Mesodermal cell (in vitro differentiated cells): ENCODE results near the gene NAP1L4.

Experiments
- H3K27ac ChIP-seq: 2 replicates; pipeline ENCODE4 v1.7.0; 2013; ENCODE audit warnings: mild to moderate bottlenecking, low read depth, low read length, moderate library complexity; ENCODE audit not compliant: severe bottlenecking
- H3K36me3 ChIP-seq: 2 replicates; pipeline ENCODE4 v1.7.1; 2013; ENCODE audit warnings: mild to moderate bottlenecking, low read length, moderate library complexity; ENCODE audit not compliant: control insufficient read depth, insufficient read depth
- H3K4me1 ChIP-seq: one replicate; pipeline ENCODE4 v1.7.1; 2013; ENCODE audit warnings: mild to moderate bottlenecking, low read length; ENCODE audit not compliant: insufficient read depth, control insufficient read depth, poor library complexity, severe bottlenecking
- H3K4me3 ChIP-seq: 2 replicates; pipeline ENCODE4 v1.7.0; 2013; ENCODE audit warnings: low read length, control low read depth, mild to moderate bottlenecking; ENCODE audit not compliant: insufficient read depth, poor library complexity, severe bottlenecking; ENCODE audit errors: extremely low read depth
- H3K9me3 ChIP-seq: 2 replicates; pipeline ENCODE4 v1.7.1; 2013; ENCODE audit warnings: mild to moderate bottlenecking, low read length, moderate library complexity; ENCODE audit not compliant: control insufficient read depth
- WGBS, 2 experiments: methylation state at CpG; one replicate each; pipeline ENCODE4 v1.1.5; 2013; ENCODE audit warnings: missing lambda C conversion rate in 2 of 2; ENCODE audit not compliant: insufficient coverage in 2 of 2; 5-methylcytosine and 5-hydroxymethylcytosine counted together

The NAP1L4 gene

DNA sequence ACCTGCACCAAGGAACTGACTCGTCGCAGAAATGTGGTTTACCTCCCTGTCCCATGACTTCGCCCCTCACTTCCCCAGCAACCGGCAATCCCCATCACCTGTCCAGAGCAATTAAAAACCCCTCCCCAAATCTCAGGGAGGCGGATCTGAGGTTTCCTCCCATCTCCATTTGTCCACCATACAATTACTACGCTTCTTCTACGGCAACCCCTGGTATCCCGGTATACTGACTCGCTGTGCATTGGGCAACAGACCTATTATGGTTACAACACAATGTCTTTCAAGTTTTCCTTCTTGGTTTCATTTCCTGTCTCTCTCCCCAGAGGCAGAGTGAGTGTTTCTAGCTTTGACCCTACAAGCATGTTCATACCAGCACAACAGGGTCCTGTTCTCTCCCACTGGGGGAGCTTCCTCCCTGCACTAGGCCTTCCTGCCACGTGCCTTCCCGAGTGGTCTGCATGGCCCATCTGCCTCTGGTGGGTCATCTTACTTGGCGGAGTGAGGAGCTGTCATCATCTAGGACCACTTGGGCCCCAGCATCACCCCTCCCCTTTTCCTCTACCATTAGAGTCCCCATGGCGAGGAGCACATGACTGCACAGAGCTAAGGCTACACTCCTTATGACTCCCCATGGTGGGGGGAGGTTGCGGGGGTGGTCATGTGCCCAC is 30.3 kb upstream of the NAP1L4 start:
- Histone ChIP-seq H3K4me1 (peaks cover 6% of the 10 kb centered on the region), H3K36me3 (peaks cover 74% of the 10 kb centered on the region), H3K27ac (no peak overlapping the region), H3K4me3 (no peak overlapping the region), H3K9me3 (no peaks in the 10 kb centered on the region)
- whole genome bisulfite sequencing, 2 experiments = 95 to 97% methylated on average over 10 to 11 of the region's 14 CpGs

DNA sequence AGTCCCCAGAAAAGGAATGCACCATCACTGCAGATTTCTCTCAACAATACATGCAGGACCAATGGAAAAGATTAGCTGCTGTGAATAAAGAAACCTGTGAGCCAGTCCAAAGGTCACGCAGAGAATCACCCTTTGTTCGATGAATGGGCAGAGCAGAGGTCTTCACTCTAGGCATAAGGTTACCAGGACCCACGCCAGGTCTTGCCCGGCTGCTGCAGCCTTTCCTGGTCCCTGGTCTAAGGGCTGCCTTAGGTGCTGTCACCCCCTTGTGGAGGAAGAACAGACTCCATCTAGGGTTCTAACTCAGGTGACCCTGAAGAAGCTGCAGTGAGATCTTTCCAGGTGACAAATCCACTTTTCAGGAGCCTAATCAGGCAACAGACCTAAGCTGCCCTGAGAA is 29.0 kb upstream of the NAP1L4 start:
- 80 to 82% methylated on average over 4 of the region's 4 CpGs for WGBS, 2 experiments
- Histone ChIP-seq H3K4me3 (no peak overlapping the region), H3K27ac (no peak overlapping the region), H3K4me1 (peaks cover 6% of the 10 kb centered on the region), H3K9me3 (no peaks in the 10 kb centered on the region), H3K36me3 (peaks cover 75% of the 10 kb centered on the region)

DNA sequence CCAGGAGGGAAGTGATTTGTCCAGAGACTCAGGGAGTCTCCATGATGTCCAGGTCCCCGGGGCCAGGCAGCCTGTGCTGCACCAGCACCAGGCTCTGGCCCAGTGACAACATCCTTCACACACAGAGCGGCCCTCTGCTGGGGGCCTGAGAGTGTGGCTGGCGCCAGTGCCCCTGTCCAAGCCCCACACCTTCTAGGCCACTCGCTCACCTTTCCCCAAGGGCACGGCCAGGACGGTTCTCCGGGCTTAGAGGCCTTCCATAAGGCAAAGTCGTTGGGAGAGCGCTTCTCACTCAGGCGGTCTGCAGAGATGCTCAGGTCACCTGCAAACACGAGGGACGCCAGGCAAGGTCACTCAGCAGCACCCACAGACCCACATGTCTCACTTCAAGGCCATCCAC is 27.9 kb upstream of the NAP1L4 start:
- Histone ChIP-seq H3K4me3 (no peak overlapping the region), H3K9me3 (no peaks in the 10 kb centered on the region), H3K27ac (no peak overlapping the region), H3K4me1 (peaks cover 6% of the 10 kb centered on the region), H3K36me3 (peaks cover 76% of the 10 kb centered on the region)
- WGBS, 2 experiments = 96 to 100% methylated on average over 4 to 11 of the region's 12 CpGs

DNA sequence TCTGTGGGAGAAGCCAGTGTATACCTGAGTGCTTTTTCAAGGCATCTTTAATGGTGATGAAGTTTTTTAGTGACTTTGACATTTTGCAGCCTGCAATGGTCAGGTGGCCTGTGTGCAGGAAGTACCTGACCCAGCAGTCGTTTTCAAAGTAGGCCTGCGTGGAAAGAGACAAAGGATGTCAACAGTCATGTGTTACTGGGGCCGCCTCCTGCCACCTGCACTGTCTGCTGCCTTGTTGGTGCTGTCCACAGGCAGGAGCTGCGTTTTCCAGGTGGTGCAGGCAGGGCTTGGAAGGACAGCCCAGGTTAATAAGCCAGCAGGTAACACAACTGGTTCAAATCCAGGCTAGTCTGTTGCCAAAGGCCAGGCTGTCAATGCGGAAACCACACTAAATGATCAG is 26.5 kb upstream of the NAP1L4 start:
- no peaks in the 10 kb centered on the region for H3K9me3 ChIP-seq
- 97 to 98% methylated on average over 5 of the region's 5 CpGs for WGBS, 2 experiments
- H3K4me3 ChIP-seq = no peak overlapping the region
- peaks cover 79% of the 10 kb centered on the region for H3K36me3 ChIP-seq
- H3K4me1 ChIP-seq = peaks cover 6% of the 10 kb centered on the region
- no peak overlapping the region for H3K27ac ChIP-seq

GRCh38 chr11:3016861-3017260 is 24.7 kb upstream of the NAP1L4 start:
- 97 to 98% methylated on average over 10 to 11 of the region's 11 CpGs for WGBS, 2 experiments
- H3K36me3 ChIP-seq = peaks cover 90% of the 10 kb centered on the region
- no peaks in the 10 kb centered on the region for H3K4me1 ChIP-seq
- no peak overlapping the region for H3K27ac ChIP-seq
- H3K4me3 ChIP-seq = no peak overlapping the region
- no peaks in the 10 kb centered on the region for H3K9me3 ChIP-seq

GRCh38 chr11:3015796-3016195 is 23.7 kb upstream of the NAP1L4 start:
- Histone ChIP-seq H3K4me1 (no peaks in the 10 kb centered on the region), H3K4me3 (no peak overlapping the region), H3K36me3 (peaks cover 91% of the 10 kb centered on the region), H3K9me3 (no peaks in the 10 kb centered on the region), H3K27ac (no peak overlapping the region)
- WGBS, 2 experiments = 93 to 95% methylated on average over 8 to 10 of the region's 10 CpGs

GRCh38 chr11:3014943-3015342 is 22.8 kb upstream of the NAP1L4 start:
- H3K9me3 ChIP-seq = no peaks in the 10 kb centered on the region
- H3K4me3 ChIP-seq = no peak overlapping the region
- no peaks in the 10 kb centered on the region for H3K4me1 ChIP-seq
- WGBS, 2 experiments = 89 to 98% methylated on average over 2 to 4 of the region's 4 CpGs
- H3K36me3 ChIP-seq = peaks cover 91% of the 10 kb centered on the region
- no peak overlapping the region for H3K27ac ChIP-seq

DNA sequence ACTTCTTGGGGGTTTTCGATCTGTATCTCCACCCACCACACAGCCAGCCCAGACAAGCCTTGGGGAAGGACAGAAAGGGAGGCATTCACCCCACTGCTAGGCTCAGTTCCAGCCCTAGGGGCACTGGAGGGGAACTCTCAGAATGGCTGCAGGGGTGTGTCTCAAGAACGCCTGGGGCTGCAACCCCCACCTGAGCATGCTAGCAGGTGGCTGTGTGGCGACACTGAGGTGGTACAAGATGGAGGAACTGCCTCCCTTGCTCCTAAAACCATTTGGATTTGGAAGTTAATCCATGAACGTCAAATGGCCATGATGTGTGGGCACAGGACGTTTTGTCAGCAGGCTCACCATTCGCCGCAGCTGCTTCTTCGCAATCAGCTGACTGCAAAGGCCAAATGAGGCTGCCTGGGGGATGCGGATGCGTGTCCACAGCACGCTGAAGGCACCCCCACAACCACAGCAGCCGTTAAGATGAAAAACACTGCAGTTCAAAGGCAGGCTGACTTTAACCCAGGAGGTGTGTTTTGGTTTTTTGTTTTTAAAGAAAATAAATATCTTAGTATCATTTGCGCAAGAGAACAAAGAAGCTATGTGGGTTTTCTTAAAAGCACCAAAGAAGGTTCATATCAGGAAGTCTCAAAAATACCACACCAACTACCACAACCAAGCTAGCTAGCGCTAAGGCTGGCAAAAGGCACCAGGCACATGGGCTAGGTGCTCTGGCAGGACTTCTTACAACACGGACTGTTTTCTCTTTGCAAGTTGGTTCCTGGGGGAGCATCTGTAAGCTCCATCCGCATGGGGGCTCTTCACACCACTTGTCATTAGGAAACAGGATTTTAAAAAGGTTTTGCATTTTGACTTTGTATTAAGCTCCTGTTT is 22.2 kb upstream of the NAP1L4 start:
- no peak overlapping the region for H3K4me3 ChIP-seq
- no peaks in the 10 kb centered on the region for H3K4me1 ChIP-seq
- H3K36me3 ChIP-seq = peaks cover 92% of the 10 kb centered on the region
- H3K9me3 ChIP-seq = no peaks in the 10 kb centered on the region
- no peak overlapping the region for H3K27ac ChIP-seq
- 92 to 94% methylated on average over 10 to 11 of the region's 16 CpGs for WGBS, 2 experiments

DNA sequence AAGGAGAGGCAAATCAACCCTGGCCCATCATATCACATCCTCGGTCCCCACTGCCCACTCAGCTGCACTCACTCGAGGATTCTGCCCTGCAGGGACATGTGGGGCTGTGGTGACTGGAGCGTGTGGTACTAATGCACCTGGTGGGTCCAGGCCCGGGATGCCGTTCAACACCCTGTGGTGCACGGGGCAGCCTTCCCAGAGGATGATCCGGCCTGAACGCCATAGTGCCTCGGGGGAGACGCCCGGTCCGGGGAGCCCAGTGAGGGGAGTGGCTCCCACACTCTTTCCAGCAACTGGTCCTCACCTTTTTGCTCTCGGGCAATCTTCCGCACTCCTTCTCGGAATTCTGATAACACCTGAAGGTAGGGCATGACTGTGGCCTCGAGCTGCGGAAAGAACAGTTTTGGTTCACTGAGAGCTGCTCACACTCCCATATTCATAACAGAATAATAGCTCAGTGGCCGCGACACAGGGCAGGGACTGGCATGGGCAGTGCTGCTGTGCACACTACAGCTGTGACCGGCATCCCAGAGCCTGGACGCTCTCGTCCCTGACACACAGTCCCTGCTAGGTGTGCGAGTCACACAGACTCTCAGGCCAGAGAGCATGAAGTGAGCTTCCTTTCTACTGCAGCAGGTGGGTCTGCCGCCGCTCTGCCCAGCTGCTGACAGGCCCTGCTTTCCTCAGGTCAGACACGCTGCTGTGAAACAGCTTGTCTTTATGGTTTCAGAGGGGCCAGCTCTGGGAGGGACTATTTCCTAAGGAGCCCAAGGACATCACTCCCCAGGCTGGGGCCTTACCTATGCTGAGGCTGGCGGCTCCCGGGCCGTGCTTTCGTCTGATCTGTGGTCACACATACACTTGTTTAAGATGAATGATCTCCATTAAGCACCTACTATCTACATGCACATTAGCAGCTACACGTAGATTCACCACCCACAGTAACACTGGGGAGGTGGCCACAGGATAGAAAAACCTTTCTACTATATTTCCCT is 20.1 kb upstream of the NAP1L4 start:
- 90 to 91% methylated on average over 29 to 30 of the region's 31 CpGs for WGBS, 2 experiments
- peaks cover 91% of the 10 kb centered on the region for H3K36me3 ChIP-seq
- no peak overlapping the region for H3K27ac ChIP-seq
- no peak overlapping the region for H3K4me3 ChIP-seq
- H3K4me1 ChIP-seq = no peaks in the 10 kb centered on the region
- no peaks in the 10 kb centered on the region for H3K9me3 ChIP-seq

DNA sequence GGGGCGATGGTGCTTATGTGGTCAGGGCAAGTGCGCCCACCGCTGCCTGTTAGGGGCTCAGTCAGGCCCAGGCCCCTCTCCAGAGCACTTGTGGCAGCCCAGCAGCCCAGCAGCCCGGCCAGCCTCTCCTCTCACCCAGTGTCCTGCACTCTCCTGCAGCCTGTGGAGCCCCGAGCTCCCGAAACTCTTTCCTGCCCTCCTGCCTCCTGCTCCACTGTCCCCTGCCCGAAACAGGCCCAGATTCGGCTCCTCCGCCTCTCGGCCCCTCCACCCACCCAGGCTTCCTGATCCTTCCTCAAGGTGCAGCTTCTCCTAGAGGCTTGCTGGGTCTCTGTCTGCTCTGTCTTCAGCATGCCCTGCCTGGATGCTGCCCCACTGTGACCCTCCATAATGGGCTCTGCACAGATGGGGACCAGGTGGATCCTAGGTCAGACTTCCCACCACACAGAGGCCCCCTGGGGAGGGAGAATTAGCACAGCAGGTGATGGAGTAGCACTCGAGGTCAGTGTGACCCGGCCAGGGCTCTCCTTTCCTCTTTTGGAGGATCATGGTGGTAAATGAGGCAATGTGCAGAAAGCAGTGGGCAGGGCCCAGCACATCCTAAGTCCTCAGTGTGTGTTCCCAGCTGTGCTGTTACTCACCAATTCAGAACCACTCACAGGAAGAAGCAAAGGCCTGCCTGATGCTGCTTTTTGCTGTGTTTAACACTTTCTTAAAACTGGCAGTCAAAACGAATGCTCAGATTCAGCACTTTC is 18.6 kb upstream of the NAP1L4 start:
- no peak overlapping the region for H3K4me3 ChIP-seq
- H3K36me3 ChIP-seq = peaks cover 90% of the 10 kb centered on the region

More for the DNA sequence above, 18.6 kb upstream of the NAP1L4 start:
- 96 to 97% methylated on average over 5 to 11 of the region's 13 CpGs for WGBS, 2 experiments
- Histone ChIP-seq H3K27ac (no peak overlapping the region), H3K4me1 (no peaks in the 10 kb centered on the region), H3K9me3 (no peaks in the 10 kb centered on the region)
